Loucy (cell line): ENCODE measurements around the gene CCDC148.

Experiments used
- EZH2phosphoT487 ChIP-seq: fragments of 200-600 bp; IDR thresholded peaks from 2 replicates; pipeline ENCODE4 v1.6.1; 2018; ENCODE audit warnings: antibody characterized with exemption, mild to moderate bottlenecking, moderate library complexity, borderline replicate concordance
- TF ChIP-seq, protein P1 (sequence below): fragments of 200-600 bp; sonication (generic); conservative IDR thresholded peaks from 2 replicates; pipeline ENCODE4 v1.5.1; 2014; ENCODE audit warnings: mild to moderate bottlenecking, antibody characterized with exemption, low read length

GRCh38 chr2:158486970-158487325, 30.4 kb upstream of the CCDC148 start:
- TF ChIP-seq, protein P1, sequence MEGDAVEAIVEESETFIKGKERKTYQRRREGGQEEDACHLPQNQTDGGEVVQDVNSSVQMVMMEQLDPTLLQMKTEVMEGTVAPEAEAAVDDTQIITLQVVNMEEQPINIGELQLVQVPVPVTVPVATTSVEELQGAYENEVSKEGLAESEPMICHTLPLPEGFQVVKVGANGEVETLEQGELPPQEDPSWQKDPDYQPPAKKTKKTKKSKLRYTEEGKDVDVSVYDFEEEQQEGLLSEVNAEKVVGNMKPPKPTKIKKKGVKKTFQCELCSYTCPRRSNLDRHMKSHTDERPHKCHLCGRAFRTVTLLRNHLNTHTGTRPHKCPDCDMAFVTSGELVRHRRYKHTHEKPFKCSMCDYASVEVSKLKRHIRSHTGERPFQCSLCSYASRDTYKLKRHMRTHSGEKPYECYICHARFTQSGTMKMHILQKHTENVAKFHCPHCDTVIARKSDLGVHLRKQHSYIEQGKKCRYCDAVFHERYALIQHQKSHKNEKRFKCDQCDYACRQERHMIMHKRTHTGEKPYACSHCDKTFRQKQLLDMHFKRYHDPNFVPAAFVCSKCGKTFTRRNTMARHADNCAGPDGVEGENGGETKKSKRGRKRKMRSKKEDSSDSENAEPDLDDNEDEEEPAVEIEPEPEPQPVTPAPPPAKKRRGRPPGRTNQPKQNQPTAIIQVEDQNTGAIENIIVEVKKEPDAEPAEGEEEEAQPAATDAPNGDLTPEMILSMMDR = no peak
- no peak for TF ChIP-seq EZH2phosphoT487
